Fibroblast of upper back skin (primary cell): ENCODE measurements around the gene ZNF692.
"Not testable (repeated sequence)": the region's sequence is repeated elsewhere in the genome, so short reads cannot be mapped to it uniquely, and the experiment has no call there.

ENCODE experiments used
- DNase-seq: peaks from one replicate; pipeline ENCODE4 v3.0.0-alpha.2; 2013

Gene ZNF692

DNA sequence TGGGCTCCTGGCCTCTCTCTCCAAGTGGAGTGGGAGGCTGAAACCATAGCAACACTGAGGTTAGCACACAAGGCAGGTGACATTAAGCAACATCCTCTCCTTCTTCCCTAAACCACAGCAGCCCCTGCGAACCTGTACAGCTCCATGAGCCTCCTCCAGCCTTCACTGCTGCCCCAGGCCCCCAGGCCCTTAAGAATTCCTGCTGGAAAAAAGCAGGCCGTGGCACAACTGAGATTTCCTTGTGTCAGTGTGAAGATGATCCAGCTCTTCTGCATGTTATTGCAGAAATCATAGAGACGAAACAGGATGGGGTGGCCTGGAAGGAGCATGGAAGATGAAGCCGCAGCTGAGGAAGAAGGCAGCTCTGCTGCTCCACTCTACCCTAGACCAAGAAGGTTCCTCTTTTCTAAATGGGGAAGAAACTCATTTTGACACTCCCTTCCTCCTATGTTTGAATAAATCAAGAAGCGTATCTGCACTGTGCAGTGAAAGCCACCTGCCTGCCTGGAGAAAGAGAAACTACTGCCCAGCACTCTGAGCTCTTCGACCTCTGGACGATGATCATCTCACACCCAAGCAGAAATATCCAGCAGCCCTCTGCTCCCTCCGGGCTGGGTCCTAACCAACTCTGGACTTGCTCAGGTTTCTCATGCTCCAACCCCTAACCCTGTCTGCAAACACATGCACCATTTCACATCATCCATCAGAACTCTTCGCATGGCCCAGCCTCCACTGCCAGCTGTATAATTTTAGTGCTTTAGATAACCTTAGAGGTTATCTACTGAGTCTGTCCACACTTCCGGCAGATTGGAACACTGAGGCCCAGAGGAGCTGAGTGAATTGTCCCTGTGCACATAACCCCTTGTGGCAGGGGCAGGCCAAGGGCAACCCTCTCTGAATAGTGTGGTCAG, 53.9 kb downstream of the ZNF692 start:
- no peak for DNase-seq

- not testable (repeated sequence) for DNase-seq
Observed at GRCh38 chr1:248803501-248803900, 55.4 kb downstream of the ZNF692 start.

DNA sequence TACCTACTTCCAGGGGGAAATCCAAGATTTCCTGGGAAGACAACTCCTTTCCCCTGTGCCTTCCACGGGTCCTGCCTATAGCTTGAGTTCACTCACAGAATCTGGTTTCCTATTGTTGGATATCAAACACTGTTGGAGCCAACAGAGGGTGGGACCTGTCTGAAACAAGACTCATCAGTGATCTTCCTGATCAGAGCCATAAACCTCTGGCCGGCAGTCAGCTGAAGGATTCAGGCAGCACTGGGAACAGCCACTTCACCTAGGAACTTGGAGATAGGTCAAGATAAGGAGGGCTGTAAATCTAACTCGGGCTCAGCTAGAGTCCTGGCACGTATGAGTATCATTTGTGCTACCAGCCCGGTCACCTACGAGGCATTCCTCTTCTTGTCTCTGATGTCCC, 56.4 kb downstream of the ZNF692 start:
- no peak for DNase-seq

DNA sequence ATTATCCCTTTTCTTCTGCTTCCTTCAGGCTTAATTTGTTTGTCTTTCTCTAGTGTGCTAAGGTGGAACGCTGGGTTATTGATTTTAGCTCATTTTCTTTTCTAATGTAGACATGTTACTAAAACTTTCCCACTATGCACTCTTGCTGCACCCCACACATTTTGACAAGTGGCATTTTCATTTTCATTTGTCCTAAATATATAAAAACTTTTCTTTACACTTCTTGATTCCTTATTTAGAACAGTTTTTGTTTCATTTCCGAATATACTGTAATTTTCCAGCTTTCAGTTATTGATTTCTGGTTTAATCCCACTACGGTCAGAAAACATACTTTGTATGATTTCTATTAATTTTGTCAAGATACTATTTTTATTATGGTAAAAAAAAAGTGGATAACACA, 58.4 kb downstream of the ZNF692 start:
- DNase-seq: no peak
